Activated CD8-positive, alpha-beta T cell treated with anti-CD3 and anti-CD28 coated beads, Interleukin-2, amount 10 ng/mL, durations not matched to agents 7 days and 5 days (primary cell): ENCODE measurements around the gene TRMT10C. TPM values are rescaled to one million over a fixed set of nuclear protein-coding genes. Genes with fewer than 3 reads are reported as not detected.

Experiments
- ATAC-seq: fragments of 150-1000 bp; cut with Tn5 transposase; one replicate; pipeline ENCODE4 v1.10.0; 2021; ENCODE audit warnings: moderate library complexity
- CTCF ChIA-PET: fragments of 350-600 bp; sonication (Branson Sonifier 250); formaldehyde crosslinking; loops from one replicate; lab custom pipeline; 2021; ENCODE audit warnings: antibody characterized with exemption; lab: Charles Lee
- POLR2A ChIA-PET: fragments of 350-600 bp; sonication (Branson Sonifier 250); formaldehyde crosslinking; loops from one replicate; lab custom pipeline; 2021; ENCODE audit warnings: antibody characterized with exemption; lab: Charles Lee
- DNase-seq: peaks from one replicate; pipeline ENCODE4 v3.0.0-alpha.2; 2020
- H3K27ac Mint-ChIP-seq: one replicate; pipeline ENCODE4 v1.8.0; 2021; ENCODE audit warnings: mild to moderate bottlenecking, mixed read lengths
- H3K27me3 Mint-ChIP-seq: one replicate; pipeline ENCODE4 v1.8.0; 2021; ENCODE audit warnings: low read depth, mixed read lengths
- H3K36me3 Mint-ChIP-seq: one replicate; pipeline ENCODE4 v1.8.0; 2021; ENCODE audit warnings: low read depth, mixed read lengths
- H3K4me1 Mint-ChIP-seq: one replicate; pipeline ENCODE4 v1.8.0; 2021; ENCODE audit warnings: low read depth, mixed read lengths
- H3K4me3 Mint-ChIP-seq: one replicate; pipeline ENCODE4 v1.8.0; 2021; ENCODE audit warnings: mild to moderate bottlenecking, mixed read lengths
- H3K9me3 Mint-ChIP-seq: one replicate; pipeline ENCODE4 v1.8.0; 2022; ENCODE audit warnings: mixed read lengths; ENCODE audit not compliant: insufficient read depth
- total RNA-seq, 2 experiments: library from RNA; stranded (reverse); gene quantifications; one replicate each; pipeline ENCODE4 v1.2.3, GENCODE V29; 2021

Gene TRMT10C
- 10 to 100 TPM; 25.0 to 26.8 TPM for total RNA-seq

DNA sequence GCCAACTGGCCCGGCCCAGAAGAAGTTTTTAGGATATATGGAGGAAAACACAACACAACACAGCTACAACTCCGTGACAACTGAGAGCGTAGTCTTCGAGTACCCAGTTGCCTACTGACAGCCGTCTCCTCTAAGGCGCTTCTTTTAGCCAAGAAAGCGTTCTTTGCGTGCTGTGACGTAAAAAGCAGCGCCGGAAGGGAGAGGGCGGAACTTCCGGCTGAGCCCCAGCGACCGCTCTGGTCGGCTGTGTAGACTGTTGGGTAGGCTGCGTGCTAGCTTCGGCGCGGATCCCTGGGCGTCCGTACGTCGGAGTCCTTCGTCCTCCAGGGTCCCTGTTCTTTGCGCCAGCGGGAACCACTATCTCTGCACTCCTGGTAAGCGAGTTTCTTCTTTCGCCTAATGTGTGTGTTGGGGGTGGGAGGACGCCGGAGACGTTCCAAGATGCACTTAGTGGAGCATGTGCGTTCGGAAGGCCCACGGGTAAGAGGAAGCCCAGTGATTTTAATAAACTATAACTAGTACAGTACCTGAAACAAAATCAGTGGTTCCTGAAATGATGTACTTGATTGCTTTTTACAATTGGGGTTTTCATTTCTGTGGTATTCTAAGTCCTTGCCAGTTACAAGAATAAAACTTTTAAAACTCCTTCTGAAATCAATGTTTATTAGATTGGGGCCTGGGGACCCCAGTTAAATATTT lies at the start of gene TRMT10C:
TSS of gene TRMT10C (plus strand) at position 239 of the 699 bp plus-strand sequence. CDS start 2,914 bp downstream, outside the sequence.
- ChIA-PET CTCF (interaction anchor here (0.6 to 3.3 kb wide), 7 partner anchors 12 to 223 kb away, joined by 3 to 10 read pairs (median 3); partner anchors contain the start of gene PCNP), POLR2A (interaction anchor here (0.6 to 3.2 kb wide), 19 partner anchors 9 to 1231 kb away, joined by 3 to 41 read pairs (median 4); partner anchors contain the start of genes PCNP and SENP7)
- H3K27ac Mint-ChIP-seq, result peak within 1 kb of the TSS; percentile 98
- peaks cover under 1% of the 10 kb centered on the region for H3K27me3 Mint-ChIP-seq
- H3K4me1 Mint-ChIP-seq, result peaks cover 30% of the 10 kb centered on the region
- ATAC-seq, result peak; percentile 98
- no peaks in the 10 kb centered on the region for H3K9me3 Mint-ChIP-seq
- H3K4me3 Mint-ChIP-seq, result peak within 1 kb of the TSS; percentile 98
- peaks cover 40% of the 10 kb centered on the region for H3K36me3 Mint-ChIP-seq
- peak; percentile 96 for DNase-seq

DNA sequence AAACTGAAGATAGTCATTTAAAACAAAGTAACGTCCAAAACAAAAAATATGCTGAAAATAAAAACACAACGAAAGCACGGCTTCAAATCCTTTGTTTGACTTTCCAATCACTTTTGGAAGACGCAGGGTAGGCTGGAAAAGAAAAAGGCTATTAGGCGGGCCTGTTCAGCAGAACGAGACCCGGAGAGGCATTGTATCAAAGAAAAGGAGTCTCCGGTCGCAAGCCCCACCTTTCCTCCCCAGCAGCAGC lies 49.3 kb upstream of the TRMT10C start:
- ATAC-seq (peak; percentile 56), DNase-seq (no peak)
- Mint-ChIP-seq H3K9me3 (no peaks in the 10 kb centered on the region), H3K36me3 (peaks cover 19% of the 10 kb centered on the region), H3K4me1 (peaks cover 34% of the 10 kb centered on the region), H3K27me3 (no peaks in the 10 kb centered on the region), H3K4me3 (peak overlapping the region; percentile 97), H3K27ac (peak overlapping the region; percentile 97)
- ChIA-PET CTCF (interaction anchor here (1.0 to 2.9 kb wide), 6 partner anchors 9 to 174 kb away, joined by 3 to 14 read pairs (median 3); partner anchors contain the start of genes PCNP and RPL24), POLR2A (interaction anchor here (0.9 to 2.5 kb wide), 5 partner anchors 9 to 62 kb away, joined by 4 to 24 read pairs (median 6); partner anchors contain the start of genes PCNP and TRMT10C)

DNA sequence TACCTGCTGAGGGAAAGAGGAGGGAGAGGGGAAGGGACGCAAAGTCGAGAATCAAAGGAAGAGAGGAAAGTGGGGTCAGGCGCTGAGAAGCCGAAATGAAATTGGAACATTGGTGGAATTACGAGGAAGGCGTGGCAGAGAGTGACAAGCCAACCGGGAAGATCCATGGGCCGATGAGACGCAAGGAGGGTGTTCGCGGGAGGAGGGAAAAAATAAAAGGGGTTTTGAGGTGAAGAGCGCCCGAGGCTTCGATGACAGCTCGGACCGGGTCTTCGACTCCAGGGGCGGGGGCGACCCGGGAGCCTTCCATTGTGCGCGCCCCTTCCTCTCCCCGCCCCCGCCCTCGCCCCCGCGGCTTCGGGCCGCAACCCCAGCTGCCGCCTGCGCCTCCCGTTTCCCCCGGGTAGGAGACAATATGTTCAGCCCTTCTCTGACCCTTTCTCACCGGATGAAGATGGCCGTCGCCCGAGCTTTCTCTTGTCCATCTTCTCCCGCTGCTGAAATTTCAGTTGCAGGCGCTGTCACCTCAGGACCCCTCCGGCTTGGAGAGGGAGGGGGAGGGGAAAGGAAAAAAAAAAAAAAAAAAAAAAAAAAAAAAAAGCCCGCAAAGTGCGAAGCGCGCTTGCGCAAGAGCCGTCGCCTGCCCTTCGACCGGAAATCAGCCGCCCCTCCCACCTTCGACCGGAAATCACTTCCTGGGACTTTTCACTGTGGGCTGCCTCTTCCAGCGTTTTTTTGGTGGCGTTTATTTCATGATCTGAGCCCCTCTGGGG lies 48.8 kb upstream of the TRMT10C start, which contains the start of gene SENP7:
TSS of gene SENP7 (minus strand) at position 567 of the 773 bp plus-strand sequence. CDS start at position 485, 82 bp downstream.
- Mint-ChIP-seq H3K4me1 (peaks cover 34% of the 10 kb centered on the region), H3K27me3 (no peaks in the 10 kb centered on the region), H3K9me3 (no peaks in the 10 kb centered on the region), H3K27ac (peak within 1 kb of the TSS; percentile 97), H3K36me3 (peaks cover 19% of the 10 kb centered on the region), H3K4me3 (peak within 1 kb of the TSS; percentile 97)
- CTCF ChIA-PET, result interaction anchor here (0.9 to 2.9 kb wide), 9 partner anchors 9 to 173 kb away, joined by 3 to 14 read pairs (median 3); partner anchors contain the start of genes PCNP and RPL24
- DNase-seq (peak; percentile 84), ATAC-seq (peak; percentile 75)
- POLR2A ChIA-PET, result interaction anchor here (0.7 to 2.5 kb wide), 7 partner anchors 8 to 61 kb away, joined by 3 to 24 read pairs (median 4); partner anchors contain the start of genes PCNP and TRMT10C

GRCh38 chr3:101513419-101513986 lies 48.2 kb upstream of the TRMT10C start:
- DNase-seq, result no peak
- Mint-ChIP-seq H3K4me1 (peaks cover 39% of the 10 kb centered on the region), H3K9me3 (no peaks in the 10 kb centered on the region), H3K27ac (peak overlapping the region; percentile 97), H3K36me3 (peaks cover 18% of the 10 kb centered on the region), H3K4me3 (peak overlapping the region; percentile 97), H3K27me3 (no peaks in the 10 kb centered on the region)
- ATAC-seq, result peak; percentile 27
- ChIA-PET POLR2A (interaction anchor here (0.5 to 2.5 kb wide), 5 partner anchors 46 to 229 kb away, joined by 3 to 24 read pairs (median 3); partner anchors contain the start of genes PCNP and TRMT10C), CTCF (interaction anchor here (0.7 to 2.9 kb wide), 7 partner anchors 8 to 172 kb away, joined by 3 to 14 read pairs (median 3); partner anchors contain the start of genes PCNP and RPL24)

- Mint-ChIP-seq H3K4me1 (peaks cover 56% of the 10 kb centered on the region), H3K4me3 (peak overlapping the region; percentile 4), H3K36me3 (peaks cover 11% of the 10 kb centered on the region), H3K27ac (peak overlapping the region; percentile 80), H3K9me3 (no peaks in the 10 kb centered on the region), H3K27me3 (no peaks in the 10 kb centered on the region)
- peak; percentile 65 for DNase-seq
- ATAC-seq, result peak; percentile 93
- ChIA-PET POLR2A (interaction anchor here (0.6 to 4.8 kb wide), 15 partner anchors 9 to 332 kb away, joined by 3 to 41 read pairs (median 4); partner anchors contain the start of genes PCNP and TRMT10C), CTCF (interaction anchor here (1.2 to 5.0 kb wide), 7 partner anchors 13 to 56 kb away, joined by 3 to 41 read pairs (median 7); partner anchors contain the start of genes PCNP and TRMT10C)
These were observed 43.2 kb upstream of the TRMT10C start for GRCh38 chr3:101518421-101518871.

DNA sequence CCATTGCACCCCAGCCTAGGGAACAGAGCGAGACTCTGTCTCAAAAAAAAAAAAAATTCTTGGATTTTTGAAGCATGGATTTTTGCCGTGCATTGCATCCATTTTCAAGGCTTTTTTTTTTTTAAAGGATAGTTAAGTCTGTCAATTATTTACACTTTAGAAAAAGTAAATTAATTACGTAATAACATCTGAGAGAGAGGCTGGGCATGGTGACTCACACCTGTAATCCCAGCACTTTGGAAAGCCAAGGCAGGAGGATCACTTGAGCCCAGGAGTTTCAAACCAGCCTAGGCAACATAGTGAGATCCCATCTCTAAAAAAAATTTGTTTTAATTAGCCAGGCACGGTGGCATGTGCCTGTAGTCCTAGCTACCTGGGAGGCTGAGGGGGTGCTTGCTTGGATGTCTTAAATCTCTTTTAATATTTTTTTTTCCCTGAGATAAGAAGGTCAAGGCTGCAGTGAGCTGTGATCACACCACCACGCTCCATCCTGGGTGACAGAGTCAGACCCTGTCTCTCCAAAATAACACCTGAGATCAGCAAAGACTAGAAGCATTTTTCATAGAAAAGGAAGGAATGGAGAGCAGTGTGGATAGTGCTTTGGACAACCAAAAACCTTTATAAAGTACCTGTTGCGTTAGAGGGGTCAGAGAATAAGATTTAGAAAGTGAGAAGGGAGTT lies 41.8 kb upstream of the TRMT10C start:
- Mint-ChIP-seq H3K27me3 (no peaks in the 10 kb centered on the region), H3K9me3 (peaks cover under 1% of the 10 kb centered on the region), H3K36me3 (peaks cover 11% of the 10 kb centered on the region), H3K4me1 (peaks cover 49% of the 10 kb centered on the region), H3K27ac (peak overlapping the region; percentile 74), H3K4me3 (peak overlapping the region; percentile 4)
- ChIA-PET CTCF (interaction anchor here (1.8 to 5.0 kb wide), 4 partner anchors 11 to 54 kb away, joined by 5 to 41 read pairs (median 34); partner anchors contain the start of genes PCNP and TRMT10C), POLR2A (interaction anchor here (0.7 to 4.8 kb wide), 8 partner anchors 8 to 54 kb away, joined by 3 to 41 read pairs (median 18); partner anchors contain the start of genes PCNP and TRMT10C)
- no peak for DNase-seq
- no peak for ATAC-seq

GRCh38 chr3:101521211-101521701 lies 40.4 kb upstream of the TRMT10C start:
- POLR2A ChIA-PET, result interaction anchor here (0.5 to 4.8 kb wide), 8 partner anchors 9 to 164 kb away, joined by 3 to 41 read pairs (median 6); partner anchors contain the start of genes PCNP and TRMT10C
- CTCF ChIA-PET, result interaction anchor here (0.7 to 5.0 kb wide), 6 partner anchors 8 to 53 kb away, joined by 3 to 41 read pairs (median 22); partner anchors contain the start of genes PCNP and SENP7
- Mint-ChIP-seq H3K9me3 (peaks cover 6% of the 10 kb centered on the region), H3K4me3 (peak overlapping the region; percentile 25), H3K27me3 (no peaks in the 10 kb centered on the region), H3K36me3 (peaks cover 18% of the 10 kb centered on the region), H3K27ac (peak overlapping the region; percentile 74), H3K4me1 (peaks cover 49% of the 10 kb centered on the region)
- peak; percentile 46 for ATAC-seq
- DNase-seq, result peak; percentile 31

DNA sequence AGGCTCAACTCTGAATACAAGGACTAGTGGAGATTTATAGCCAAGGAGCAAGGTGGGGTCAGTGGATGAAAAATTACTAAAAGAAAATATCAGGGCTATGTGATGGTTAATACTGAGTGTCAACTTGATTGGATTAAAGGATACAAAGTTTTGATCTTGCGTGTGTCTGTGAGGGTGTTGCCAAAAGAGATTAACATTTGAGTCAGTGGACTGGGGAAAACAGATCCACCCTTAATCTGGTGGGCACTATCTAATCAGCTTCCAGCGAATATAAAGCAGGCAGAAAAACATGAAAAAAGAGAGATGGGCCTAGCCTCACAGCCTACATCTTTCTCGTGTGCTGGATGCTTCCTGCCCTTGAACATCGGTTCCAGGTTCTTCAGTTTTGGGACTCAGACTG lies 34.2 kb upstream of the TRMT10C start:
- Mint-ChIP-seq H3K4me3 (no peak overlapping the region), H3K36me3 (peaks cover 19% of the 10 kb centered on the region), H3K27me3 (no peaks in the 10 kb centered on the region), H3K4me1 (peaks cover 40% of the 10 kb centered on the region), H3K27ac (no peak overlapping the region), H3K9me3 (peaks cover 16% of the 10 kb centered on the region)
- no peak for DNase-seq
- CTCF ChIA-PET, result no interaction called here
- ATAC-seq, result no peak
- POLR2A ChIA-PET, result interaction anchor here (0.8 to 1.2 kb wide), 2 partner anchors 8 to 9 kb away, joined by 3 to 6 read pairs; no protein-coding TSS in a partner anchor

DNA sequence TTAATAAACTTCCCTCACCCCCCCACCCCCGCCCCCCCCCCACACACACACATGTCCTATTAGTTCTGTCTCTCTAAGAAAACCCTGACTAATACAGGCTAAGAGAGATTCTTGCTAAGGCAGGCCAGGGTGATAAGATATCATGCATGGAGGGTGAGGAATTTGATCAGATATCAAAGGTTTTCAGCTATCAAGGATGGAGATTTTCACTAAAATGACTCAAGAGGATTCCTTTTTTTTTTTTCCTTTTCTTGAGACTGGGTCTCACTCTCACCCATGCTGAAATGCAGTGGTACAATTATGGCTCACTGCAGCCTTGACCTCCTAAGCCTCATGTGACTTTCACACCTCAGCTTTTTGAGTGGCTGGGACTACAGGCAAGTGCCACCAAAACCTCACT lies 33.8 kb upstream of the TRMT10C start:
- POLR2A ChIA-PET, result interaction anchor here (0.8 to 1.2 kb wide), 2 partner anchors 8 to 9 kb away, joined by 3 to 6 read pairs; no protein-coding TSS in a partner anchor

More for the DNA sequence above, 33.8 kb upstream of the TRMT10C start:
- Mint-ChIP-seq H3K4me3 (no peak overlapping the region), H3K4me1 (peaks cover 37% of the 10 kb centered on the region), H3K36me3 (peaks cover 19% of the 10 kb centered on the region), H3K9me3 (peaks cover 16% of the 10 kb centered on the region), H3K27ac (no peak overlapping the region), H3K27me3 (no peaks in the 10 kb centered on the region)
- ATAC-seq (no peak), DNase-seq (no peak)
- CTCF ChIA-PET, result no interaction called here
